NCI-H1930 (cell line): ENCODE data around the gene NOCT.
"Not testable (repeated sequence)": the region's sequence is repeated elsewhere in the genome, so short reads cannot be mapped to it uniquely, and the experiment has no call there.

Experiments used
- DNase-seq, 2 experiments: peaks; one replicate each; lab custom pipeline; 2025; lab: John Stamatoyannopoulos, UW

Gene NOCT, protein sequence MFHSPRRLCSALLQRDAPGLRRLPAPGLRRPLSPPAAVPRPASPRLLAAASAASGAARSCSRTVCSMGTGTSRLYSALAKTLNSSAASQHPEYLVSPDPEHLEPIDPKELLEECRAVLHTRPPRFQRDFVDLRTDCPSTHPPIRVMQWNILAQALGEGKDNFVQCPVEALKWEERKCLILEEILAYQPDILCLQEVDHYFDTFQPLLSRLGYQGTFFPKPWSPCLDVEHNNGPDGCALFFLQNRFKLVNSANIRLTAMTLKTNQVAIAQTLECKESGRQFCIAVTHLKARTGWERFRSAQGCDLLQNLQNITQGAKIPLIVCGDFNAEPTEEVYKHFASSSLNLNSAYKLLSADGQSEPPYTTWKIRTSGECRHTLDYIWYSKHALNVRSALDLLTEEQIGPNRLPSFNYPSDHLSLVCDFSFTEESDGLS

DNA sequence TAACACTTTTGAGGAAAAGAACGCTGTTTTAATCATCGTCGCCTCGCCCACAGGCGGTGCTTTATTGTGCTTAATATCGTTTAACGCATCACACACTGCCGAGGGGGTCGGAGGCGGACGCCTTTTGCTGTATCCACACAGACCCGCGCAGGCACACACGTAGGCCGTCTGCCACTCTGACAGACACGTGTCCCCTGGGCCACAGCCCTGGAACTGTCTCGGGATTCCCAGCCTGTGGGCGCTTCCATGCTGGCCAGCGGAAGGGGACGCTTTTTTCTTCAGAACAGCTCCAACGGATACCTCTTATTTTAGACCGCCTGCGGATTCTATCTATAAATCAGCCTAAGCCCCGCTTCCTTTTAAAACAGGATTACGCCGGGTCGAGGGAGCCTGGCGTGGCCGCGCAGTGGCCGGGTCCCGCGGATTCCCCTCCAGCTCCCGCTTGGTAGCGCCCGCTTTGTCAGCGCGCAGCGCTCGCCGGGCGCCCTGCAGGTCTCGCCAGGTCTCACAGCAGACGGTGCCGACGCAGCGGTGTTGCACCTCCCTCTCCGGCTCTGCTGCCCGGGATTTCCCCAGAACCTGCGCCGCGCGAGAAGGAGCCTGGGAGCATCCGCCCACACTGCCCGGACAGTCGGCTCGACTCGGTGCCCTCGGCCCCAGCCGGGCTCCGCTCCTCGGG is at the start of gene NOCT:
TSS of gene NOCT (plus strand) at position 513 of the 679 bp plus-strand sequence. CDS start 201 bp downstream, outside the sequence.
- DNase-seq = peak; percentile 79 to 85

DNA sequence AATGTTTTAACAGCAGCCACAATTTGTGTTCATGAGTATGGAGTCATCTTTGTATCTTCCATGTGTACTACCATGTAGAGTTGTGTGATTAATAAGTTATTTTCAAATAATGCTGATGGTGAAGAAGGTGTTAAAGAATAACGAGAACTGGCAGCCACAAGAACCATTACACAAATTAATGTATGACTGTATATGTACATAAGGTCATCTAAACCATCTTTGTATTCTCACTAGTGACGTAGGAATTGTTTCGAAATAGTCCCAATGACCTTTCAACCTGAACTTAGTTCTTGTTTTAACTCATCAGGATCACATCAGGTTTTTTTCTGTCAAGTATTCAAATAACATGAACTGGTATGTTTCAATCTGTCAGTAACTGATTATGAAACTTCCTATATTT is 48.3 kb upstream of the NOCT start:
- DNase-seq = no peak

DNA sequence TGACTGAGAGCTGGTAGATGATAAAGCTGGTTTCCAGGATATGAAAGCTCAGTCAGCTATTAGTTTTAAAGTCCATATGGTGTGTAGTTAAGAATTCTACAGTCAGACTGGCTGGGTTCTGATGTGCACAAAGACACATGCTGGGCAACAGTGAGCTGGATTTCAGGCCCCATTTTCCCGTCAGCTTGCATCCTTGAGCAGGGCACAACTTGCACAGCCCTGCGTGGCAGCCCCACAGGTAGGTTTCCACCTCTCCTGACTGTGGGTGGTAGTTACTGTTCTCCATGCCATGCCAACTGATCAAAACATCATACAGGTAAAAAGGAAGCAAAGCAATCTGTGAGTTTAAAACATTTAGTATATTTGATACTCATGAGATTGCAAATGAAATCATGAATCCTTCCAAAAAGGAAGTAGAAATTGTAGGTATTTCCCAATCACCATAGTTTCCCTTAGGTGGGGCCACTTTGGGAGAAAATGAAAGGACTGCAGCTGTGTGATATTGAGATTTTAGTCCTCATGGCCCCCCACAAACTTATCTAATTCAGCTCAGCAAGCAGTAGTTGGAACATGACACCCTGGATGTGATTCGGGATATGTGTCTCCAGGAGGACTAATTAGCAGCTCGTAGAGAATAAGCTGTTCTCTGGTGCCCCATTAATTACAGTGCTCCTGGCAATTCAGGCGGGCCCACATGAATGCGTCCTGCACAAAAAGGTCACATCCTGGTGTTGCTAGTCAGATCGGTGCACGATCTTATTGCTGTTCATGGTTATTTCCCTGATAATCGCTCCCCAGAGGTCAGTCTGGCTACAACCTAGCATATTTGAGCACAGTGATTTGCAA is 42.4 kb upstream of the NOCT start:
- DNase-seq = no peak

DNA sequence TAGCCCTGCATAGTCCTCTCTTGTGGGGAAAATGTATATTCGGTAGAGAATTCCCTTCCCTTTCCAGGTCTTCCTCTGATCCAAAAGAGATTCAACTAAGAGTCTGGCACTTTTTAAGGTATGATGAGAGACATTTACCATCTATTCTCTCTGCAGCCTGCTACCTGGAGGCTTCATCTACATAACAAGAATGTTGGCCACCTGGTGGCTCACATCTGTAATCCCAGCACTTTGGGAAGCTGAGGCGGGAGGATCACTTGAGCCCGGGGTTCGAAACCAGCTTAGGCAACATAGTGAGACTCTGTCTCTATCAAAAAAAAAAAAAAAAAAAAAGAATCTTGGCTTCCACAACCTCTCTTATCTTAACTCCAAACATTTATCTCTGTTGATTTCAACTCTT is 40.4 kb upstream of the NOCT start:
- DNase-seq = no peak

DNA sequence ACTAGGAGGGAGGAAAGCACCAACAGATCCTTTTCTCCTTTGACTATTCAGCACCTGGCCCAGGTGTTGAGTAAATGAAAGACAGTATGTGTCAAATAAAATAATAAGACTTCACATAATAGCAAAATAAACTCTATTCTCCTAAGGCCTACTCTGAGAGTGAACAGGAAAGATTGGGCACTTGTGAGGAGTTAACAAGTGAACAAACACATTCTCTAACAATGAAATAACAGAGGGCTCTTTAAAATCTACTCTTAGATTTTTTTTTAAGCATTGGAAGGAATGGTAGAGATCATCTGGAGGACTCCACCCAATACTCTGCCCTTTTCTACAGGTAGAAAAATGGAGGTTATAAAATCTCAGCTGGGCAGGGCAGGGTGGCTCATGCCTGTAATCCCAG is 39.1 kb upstream of the NOCT start:
- DNase-seq = no peak

DNA sequence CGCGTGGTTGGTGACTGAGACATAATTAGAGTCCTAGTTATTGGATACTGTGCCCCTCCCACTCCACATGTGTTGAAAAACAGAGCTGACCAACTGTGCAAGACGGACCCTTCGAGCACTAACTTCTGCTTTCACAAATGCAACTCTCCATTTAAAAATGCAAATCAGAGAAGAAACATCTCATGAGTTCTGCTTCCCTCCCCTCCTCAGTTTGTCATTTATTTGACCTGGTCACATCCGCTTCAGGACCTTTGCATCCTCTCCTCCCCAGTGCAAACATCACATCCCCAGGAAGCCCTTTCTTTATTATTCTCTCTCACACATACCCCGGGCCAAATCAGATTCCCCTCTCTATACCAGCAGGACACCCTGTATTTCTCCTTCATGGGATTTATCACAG is 38.1 kb upstream of the NOCT start:
- no peak for DNase-seq

DNA sequence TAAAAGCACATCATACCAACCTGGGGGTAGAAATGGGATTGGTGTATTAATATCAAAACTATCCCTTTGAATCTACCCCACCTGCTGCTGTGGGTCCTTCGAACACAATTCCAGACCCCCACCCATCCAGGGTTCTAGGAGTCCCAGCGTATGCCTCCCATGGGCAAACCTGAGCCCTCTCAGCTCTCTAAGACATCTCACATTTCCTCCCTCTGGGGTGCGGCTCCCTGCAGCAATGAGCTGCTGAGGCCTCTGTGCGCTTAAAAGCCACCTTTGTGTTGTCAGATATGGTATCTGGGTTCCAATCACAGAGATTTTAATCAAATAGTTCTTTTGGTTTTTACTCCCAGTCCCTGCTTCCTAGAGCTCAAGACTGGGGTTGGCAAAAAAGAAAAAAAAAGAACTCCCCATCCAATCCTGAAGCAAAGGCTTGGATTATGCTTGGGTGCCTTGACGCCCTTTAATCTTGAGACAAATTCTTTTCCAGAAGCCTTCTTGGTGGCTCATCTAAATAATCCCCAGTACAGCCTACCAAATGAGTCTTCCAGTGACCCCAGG is 37.5 kb upstream of the NOCT start:
- DNase-seq = no peak

DNA sequence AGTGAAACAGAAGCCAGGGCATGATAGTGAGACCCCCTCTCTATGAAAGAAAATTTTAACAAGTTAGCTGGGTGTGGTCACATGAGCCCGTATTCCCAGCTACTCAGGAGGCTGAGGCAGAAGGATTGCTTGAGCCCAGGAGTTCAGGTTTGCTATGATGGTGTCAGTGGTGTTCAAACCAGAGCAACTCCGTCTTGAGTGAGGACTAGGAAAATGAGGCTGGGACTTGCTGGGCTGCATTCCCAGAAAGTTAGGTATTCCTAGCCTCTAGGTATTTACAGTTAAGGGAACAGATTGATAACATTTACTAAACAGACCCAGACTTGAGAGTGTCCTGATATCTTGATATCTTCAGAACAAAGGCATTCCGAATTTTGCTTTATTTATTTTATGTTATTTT is 37.0 kb upstream of the NOCT start:
- no peak for DNase-seq

DNA sequence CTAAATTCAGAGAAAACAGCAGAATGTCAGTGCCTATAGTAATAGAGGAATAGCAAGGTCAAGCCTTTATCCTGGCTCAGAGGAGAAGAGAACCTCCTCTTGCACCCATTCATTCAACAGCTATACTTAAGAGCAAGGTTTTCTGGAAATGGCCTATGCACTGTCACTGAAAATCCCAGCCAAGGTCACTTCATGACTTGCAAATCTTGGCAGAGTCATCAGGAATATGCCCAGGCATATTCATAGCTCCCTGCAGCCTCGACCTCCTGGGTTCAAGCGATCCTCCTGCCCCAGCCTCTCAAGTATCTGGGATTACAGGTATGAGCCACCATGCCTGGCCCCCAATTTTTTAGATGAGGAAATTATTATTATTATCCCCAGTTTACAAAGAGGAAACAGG is 35.8 kb upstream of the NOCT start:
- DNase-seq = no peak

DNA sequence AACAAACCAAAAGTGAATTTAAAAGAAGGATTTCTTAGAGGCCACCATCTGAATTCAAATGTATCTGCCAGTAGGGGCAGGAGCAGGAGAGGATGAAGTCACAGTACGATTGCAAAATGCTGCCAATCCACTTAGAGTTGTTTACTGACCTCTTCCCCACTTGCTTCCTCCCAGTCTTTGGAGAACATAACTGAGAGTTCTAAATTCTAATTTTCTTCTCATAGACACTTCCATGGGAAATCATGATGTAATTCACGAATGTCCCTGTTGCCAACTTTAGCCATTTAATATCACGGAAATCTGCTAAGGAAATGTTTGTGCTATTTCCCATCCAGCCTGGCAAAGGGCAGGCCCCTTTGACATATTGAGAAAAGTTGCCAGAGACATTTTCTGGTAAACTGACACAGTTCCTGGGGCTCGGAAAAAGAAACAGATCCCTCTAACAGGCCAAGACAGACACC is 33.6 kb upstream of the NOCT start:
- DNase-seq = no peak

DNA sequence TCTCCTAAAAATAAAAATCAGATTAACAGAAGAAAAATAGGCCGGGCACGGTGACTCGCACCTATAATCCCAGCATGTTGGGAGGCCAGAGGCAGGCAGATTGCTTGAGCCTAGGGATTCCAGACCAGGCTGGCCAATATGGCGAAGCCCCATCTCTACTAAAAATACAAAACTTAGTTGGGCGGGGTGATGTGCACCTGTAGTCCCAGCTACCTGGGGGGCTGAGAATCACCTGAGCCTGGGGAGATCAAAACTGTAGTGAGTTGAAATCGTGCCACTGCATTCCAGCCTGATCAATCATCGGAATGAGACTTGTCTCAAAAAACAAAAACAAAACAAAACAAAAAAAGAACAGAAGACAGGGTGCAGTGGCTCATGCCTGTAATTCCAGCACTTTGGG is 32.8 kb upstream of the NOCT start:
- no peak for DNase-seq

DNA sequence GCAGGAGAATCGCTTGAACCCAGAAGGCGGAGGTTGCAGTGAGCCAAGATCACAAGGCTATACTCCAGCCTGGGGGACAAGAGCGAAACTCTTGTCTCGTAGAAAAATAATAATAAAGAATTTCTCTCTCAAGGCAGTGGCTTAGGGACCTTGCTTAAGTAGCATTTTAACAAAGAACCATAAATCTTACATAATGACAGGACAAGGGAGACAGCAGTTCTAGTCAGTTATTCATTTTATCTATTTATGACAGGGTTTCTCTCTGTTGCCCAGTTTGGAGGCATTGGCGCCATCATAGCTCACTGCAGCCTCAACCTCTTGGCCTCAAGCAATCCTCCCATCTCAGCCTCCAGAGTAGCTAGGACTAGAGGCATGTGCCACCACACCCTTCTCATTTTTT is 31.9 kb upstream of the NOCT start:
- DNase-seq = no peak

DNA sequence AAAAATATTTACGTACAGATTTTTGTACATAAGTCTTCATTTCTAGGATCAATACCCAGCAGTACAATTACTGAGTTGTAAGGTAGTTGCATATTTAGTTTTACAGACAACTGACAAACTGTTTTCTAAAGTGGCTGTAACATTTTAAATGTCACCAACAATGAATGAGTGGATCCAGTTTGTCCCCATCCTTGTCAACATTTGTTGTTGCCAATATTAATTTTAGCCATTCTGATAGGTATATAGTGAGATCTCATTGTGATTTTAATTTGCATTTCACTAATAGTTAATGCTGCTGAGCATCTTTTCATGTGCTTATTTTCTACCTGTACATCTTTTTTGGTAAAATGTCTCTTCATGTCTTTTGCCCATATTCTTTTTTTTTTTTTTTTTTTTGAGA is 30.9 kb upstream of the NOCT start:
- no peak for DNase-seq

DNA sequence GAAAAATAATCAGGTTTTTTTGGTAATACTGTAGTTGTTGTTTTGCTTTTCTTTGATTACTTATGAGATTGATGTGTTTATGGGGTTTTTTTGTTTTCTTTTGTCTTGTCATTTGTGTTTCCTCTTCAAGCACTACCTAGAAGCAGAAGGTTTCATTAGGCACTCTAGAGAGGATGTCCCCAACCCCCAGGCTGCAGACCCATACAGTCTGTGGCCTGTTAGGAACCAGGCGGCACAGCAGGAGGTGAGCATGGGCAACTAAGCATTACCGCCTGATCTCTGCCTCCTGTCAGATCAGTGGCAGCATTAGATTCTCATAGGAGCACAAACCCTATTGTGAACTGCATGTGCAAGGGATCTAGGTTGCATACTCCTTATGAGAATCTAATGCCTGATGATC is 22.9 kb upstream of the NOCT start:
- no peak for DNase-seq

DNA sequence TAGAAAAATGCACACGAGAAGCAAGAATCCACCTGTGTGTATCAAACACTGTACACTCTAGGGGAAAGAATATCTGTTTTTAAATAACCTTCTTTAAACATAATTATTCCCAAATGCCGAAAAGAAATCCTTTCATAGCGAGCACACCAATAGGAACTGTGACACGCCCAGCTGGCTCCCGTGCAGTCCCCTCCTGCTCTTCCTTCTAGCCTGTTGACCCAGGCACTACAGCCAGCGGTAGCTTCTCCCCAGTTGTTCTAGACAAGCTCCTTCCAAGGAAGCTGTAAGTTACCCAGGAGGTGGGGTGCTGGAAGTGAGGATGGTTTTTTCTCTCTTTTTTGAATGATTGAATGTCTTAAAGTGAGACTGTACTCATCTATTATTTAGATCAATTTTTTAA is 19.5 kb upstream of the NOCT start:
- DNase-seq = no peak

DNA sequence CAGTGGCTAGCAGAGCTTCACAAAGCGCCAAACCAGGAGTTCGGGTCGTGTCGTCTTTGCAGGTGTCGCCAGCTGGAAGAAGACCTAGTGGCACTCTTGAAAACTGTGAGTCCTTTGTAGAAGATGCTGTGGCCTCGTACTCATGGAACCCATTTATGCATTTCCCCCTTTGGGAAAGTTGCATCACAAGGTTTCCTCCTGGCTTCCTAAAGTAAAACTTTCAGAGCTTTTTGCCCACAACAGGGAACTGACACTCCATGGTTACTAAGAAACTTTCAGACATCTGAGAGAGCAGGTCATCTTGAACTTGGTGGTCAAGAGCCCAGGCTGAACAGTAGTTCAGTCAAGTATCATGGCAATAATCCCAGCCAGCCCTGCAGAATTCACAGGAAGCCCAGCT is 15.9 kb upstream of the NOCT start:
- no peak for DNase-seq

DNA sequence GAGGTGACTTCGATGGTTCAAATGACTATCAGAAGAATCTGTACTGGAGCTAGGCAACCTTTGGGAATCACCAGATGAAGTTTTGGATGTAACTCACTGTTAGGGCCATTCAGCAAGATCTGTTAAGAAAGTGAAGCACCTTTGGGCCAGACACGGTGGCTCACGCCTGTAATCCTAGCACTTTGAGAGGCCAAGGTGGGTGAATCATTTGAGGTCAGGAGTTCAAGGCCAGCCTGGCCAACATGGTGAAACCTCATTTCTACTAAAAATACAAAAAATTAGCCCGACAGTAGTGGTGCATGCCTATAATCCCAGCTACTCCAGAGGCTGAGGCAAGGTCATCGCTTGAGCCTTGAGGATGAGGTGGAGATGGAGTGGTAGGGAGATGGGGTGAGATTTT is 15.4 kb upstream of the NOCT start:
- not testable (repeated sequence) for DNase-seq

DNA sequence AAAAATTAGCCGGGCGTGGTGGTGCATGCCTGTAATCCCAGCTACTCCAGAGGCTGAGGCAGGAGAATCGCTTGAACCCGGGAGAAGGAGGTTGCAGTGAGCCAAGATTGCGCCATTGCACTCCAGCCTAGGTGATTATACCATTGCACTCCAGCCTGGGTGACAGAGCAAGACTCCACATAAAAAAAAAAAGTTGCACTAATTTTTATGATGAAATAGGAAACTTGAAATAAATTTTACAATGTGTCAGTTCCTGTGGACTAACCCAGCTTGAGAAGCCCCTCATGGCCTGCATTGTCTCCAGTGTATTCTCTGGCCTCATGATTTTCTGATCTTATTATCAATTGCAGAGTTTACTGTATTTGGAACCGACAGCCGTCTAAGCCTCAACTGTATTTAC is 14.2 kb upstream of the NOCT start:
- not testable (repeated sequence) for DNase-seq

DNA sequence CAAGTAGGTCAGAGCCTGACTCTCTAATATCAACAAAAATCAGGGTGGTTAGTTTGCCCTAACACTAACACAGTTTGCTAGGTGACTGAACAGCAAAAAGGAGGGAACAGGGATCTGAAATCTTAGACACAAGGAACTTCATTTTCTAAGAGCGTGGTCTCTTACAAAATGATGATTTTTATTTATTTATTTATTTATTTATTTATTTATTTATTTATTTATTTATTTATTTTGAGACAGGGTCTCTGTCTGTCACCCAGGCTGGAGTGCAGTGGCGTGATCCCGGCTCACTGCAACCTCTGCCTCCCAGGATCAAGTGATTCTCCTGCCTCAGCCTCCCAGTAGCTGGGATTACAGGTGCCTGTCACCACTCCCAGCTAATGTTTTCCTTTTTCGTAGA is 11.9 kb upstream of the NOCT start:
- DNase-seq = not testable (repeated sequence)

DNA sequence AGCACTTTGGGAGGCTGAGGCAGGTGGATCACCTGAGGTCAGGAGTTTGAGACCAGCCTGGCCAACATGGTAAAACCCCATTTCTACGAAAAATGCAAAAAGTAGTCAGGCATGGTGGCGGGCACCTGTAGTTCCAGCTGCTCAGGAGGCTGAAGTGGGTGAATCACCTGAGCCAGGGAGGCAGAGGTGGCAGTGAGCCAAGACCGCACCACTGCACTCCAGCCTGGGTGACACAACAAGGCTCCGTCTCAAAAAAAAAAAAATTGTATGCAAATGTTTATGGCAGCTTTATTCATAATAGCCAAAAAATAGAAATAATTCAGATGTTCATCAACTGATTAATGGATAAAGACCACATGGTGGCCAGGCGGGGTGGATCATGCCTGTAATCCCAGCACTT is 9.8 kb upstream of the NOCT start:
- no peak for DNase-seq

DNA sequence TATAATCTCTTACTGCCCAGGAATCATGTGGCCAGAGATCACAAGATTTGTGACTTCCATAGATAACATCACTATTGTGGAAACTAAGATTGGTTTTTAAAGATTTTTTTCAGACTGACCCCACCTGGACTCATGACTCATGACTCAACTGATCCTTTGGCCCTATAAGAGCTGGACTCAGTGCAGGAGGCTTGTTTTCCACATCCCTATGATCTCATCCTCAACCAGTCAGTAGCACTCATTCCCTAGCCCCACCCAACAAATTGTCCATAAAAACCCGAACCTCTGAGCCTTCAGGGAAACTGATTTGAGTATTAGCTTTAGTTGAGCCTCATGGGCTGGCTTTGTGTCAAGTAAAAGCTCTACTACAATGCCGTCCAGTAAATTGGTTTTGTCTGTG is 7.9 kb upstream of the NOCT start:
- no peak for DNase-seq

DNA sequence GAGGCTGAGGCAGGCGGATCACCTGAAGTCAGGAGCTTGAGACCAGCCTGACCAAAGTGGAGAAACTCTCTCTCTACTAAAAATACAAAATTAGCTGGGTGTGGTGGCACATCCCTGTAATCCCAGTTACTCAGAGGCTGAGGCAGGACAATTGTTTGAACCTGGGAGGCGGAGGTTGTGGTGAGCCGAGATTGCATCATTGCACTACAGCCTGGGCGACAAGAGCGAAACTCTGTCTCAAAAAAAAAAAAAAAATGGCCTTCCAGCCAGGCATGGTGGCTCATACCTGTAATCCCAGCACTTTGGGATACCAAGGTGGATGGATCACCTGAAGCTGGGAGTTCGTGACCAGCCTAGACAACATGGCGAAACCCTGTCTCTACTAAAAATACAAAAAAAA is 7.3 kb upstream of the NOCT start:
- DNase-seq = not testable (repeated sequence)
